Nephron (organoid): ENCODE measurements around the gene HSPG2.

Source experiments
- H3K27ac Mint-ChIP-seq, 3 experiments: 2 replicates each; pipeline ENCODE4 v1.8.0; 2020; ENCODE audit warnings: mixed read lengths in 3 of 3, mild to moderate bottlenecking in 2 of 3, moderate library complexity in 1 of 3
- H3K27me3 Mint-ChIP-seq: 2 replicates; pipeline ENCODE4 v1.8.0; 2021; ENCODE audit warnings: low read depth, mild to moderate bottlenecking, moderate library complexity, mixed read lengths
- H3K36me3 Mint-ChIP-seq: 2 replicates; pipeline ENCODE4 v1.8.0; 2020; ENCODE audit warnings: low read depth, mixed read lengths
- H3K4me1 Mint-ChIP-seq: 2 replicates; pipeline ENCODE4 v1.8.0; 2020; ENCODE audit warnings: mixed read lengths
- H3K4me3 Mint-ChIP-seq, 3 experiments: 2 replicates each; pipeline ENCODE4 v1.8.0; 2020; ENCODE audit warnings: mild to moderate bottlenecking in 3 of 3, mixed read lengths in 3 of 3, moderate library complexity in 2 of 3
- H3K9me3 Mint-ChIP-seq: 2 replicates; pipeline ENCODE4 v1.8.0; 2020; ENCODE audit warnings: mixed read lengths
- CTCF ChIP-seq, 3 experiments: fragments of 200-600 bp; sonication (generic); IDR thresholded peaks; one replicate each; pipeline ENCODE4 v1.5.0; 2021; ENCODE audit warnings: antibody characterized with exemption in 3 of 3; ENCODE audit not compliant: unreplicated experiment in 3 of 3

Gene HSPG2

GRCh38 chr1:21857142-21857839 lies 79.8 kb downstream of the HSPG2 start:
- no peak for TF ChIP-seq CTCF (IDR thresholded peaks at IDR 0.05; ENCODE audit: unreplicated experiment in 3 of 3)
- no peak overlapping the region for H3K4me3 Mint-ChIP-seq
- no peaks in the 10 kb centered on the region for H3K27me3 Mint-ChIP-seq
- H3K4me1 Mint-ChIP-seq = no peaks in the 10 kb centered on the region
- peaks cover 48% of the 10 kb centered on the region for H3K36me3 Mint-ChIP-seq
- H3K27ac Mint-ChIP-seq = no peak overlapping the region
- H3K9me3 Mint-ChIP-seq = no peaks in the 10 kb centered on the region

GRCh38 chr1:21855257-21856096 lies 81.6 kb downstream of the HSPG2 start:
- no peak overlapping the region for H3K27ac Mint-ChIP-seq
- H3K4me3 Mint-ChIP-seq = no peak overlapping the region
- peaks cover 30% of the 10 kb centered on the region for H3K36me3 Mint-ChIP-seq
- TF ChIP-seq CTCF (IDR thresholded peaks at IDR 0.05; ENCODE audit: unreplicated experiment in 3 of 3) = no peak
- H3K27me3 Mint-ChIP-seq = no peaks in the 10 kb centered on the region
- no peaks in the 10 kb centered on the region for H3K4me1 Mint-ChIP-seq
- no peaks in the 10 kb centered on the region for H3K9me3 Mint-ChIP-seq

- no peaks in the 10 kb centered on the region for H3K4me1 Mint-ChIP-seq
- H3K4me3 Mint-ChIP-seq = no peak overlapping the region
- peaks cover 26% of the 10 kb centered on the region for H3K36me3 Mint-ChIP-seq
- no peaks in the 10 kb centered on the region for H3K9me3 Mint-ChIP-seq
- H3K27me3 Mint-ChIP-seq = no peaks in the 10 kb centered on the region
- TF ChIP-seq CTCF (IDR thresholded peaks at IDR 0.05; ENCODE audit: unreplicated experiment in 3 of 3) = no peak
- H3K27ac Mint-ChIP-seq = no peak overlapping the region
Observed at GRCh38 chr1:21854751-21855131, 82.4 kb downstream of the HSPG2 start.

- no peak overlapping the region for H3K4me3 Mint-ChIP-seq
- H3K27ac Mint-ChIP-seq = no peak overlapping the region
- H3K9me3 Mint-ChIP-seq = no peaks in the 10 kb centered on the region
- TF ChIP-seq CTCF (IDR thresholded peaks at IDR 0.05; ENCODE audit: unreplicated experiment in 3 of 3) = no peak
- H3K4me1 Mint-ChIP-seq = no peaks in the 10 kb centered on the region
- H3K36me3 Mint-ChIP-seq = peaks cover 26% of the 10 kb centered on the region
- H3K27me3 Mint-ChIP-seq = no peaks in the 10 kb centered on the region
Observed at GRCh38 chr1:21854090-21854750, 82.9 kb downstream of the HSPG2 start.

DNA sequence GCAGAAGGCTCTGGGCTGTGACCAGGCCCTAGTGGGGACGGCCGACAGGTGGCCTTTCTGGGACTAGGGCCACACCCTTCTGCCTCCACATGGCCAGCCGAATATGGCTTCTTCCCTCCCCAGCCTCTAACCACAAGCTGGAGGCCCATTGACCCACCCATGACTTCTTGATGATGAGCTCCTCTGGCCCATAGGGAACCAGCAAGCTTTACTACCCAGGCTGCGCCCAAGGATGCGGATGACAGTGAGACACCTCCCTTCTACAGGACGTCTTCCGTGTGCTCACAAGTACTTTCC lies 84.0 kb downstream of the HSPG2 start:
- H3K4me1 Mint-ChIP-seq = no peaks in the 10 kb centered on the region
- no peak overlapping the region for H3K27ac Mint-ChIP-seq
- peaks cover 21% of the 10 kb centered on the region for H3K36me3 Mint-ChIP-seq
- H3K27me3 Mint-ChIP-seq = no peaks in the 10 kb centered on the region
- TF ChIP-seq CTCF (IDR thresholded peaks at IDR 0.05; ENCODE audit: unreplicated experiment in 3 of 3) = no peak
- no peak overlapping the region for H3K4me3 Mint-ChIP-seq
- H3K9me3 Mint-ChIP-seq = no peaks in the 10 kb centered on the region
